ENCODE results near the gene GARNL3.

DNA sequence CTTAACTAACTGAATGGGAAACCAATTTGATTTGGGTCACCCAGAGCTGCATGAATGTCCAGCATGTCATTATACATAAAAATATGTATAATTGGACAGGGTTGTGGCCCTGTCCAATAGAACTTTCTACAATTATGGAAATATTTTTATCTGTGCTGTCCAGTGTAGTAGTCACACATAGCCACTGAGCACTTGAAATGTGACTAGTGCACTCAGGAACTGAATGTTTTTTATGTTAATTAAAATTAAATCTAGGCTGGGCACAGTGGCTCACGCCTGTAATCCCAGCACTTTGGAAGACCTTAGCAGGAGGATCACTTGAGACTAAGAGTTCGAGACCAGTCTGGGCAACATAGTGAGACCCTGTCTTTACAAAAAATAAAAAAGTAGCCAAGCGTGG lies 18.6 kb downstream of the GARNL3 start:
- TF ChIP-seq, protein P1, sequence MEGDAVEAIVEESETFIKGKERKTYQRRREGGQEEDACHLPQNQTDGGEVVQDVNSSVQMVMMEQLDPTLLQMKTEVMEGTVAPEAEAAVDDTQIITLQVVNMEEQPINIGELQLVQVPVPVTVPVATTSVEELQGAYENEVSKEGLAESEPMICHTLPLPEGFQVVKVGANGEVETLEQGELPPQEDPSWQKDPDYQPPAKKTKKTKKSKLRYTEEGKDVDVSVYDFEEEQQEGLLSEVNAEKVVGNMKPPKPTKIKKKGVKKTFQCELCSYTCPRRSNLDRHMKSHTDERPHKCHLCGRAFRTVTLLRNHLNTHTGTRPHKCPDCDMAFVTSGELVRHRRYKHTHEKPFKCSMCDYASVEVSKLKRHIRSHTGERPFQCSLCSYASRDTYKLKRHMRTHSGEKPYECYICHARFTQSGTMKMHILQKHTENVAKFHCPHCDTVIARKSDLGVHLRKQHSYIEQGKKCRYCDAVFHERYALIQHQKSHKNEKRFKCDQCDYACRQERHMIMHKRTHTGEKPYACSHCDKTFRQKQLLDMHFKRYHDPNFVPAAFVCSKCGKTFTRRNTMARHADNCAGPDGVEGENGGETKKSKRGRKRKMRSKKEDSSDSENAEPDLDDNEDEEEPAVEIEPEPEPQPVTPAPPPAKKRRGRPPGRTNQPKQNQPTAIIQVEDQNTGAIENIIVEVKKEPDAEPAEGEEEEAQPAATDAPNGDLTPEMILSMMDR (IDR thresholded peaks at IDR 0.05; ENCODE audit: low read length) = no peak
- TF ChIP-seq EZH2 (IDR thresholded peaks at IDR 0.05; ENCODE audit: borderline replicate concordance, low read length) = no peak

Measured in OCI-LY1 (cell line).